GM21723 (cell line): ENCODE data around the gene BAIAP2L2.
"Not testable (repeated sequence)": the region's sequence is repeated elsewhere in the genome, so short reads cannot be mapped to it uniquely, and the experiment has no call there.

Source experiments
- ATAC-seq: cut with Tn5 transposase; IDR thresholded peaks from one replicate; pipeline ENCODE4 v1.9.1; 2021; ENCODE audit warnings: mild to moderate bottlenecking, moderate library complexity; ENCODE audit not compliant: unreplicated experiment

Gene BAIAP2L2

DNA sequence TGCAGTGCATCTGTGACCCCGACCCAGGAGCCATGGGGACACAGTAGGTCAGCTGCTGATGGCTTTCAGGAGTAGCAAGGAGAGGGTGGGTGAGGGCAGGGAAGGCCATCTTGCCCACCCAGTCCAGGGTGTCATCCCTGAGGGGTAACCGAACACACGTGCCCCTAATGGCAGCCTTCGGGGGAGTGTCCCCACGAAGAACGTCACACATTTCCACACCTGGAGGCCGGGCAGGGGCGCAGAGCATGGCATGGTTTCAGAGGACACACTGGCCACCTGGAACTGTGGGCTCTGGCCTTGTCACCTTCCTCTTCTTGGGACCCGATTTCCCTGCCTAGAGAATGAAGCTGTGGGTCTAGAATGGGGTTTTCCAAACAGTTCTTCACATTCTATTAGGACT is 19.4 kb upstream of the BAIAP2L2 start:
- no peak for ATAC-seq

DNA sequence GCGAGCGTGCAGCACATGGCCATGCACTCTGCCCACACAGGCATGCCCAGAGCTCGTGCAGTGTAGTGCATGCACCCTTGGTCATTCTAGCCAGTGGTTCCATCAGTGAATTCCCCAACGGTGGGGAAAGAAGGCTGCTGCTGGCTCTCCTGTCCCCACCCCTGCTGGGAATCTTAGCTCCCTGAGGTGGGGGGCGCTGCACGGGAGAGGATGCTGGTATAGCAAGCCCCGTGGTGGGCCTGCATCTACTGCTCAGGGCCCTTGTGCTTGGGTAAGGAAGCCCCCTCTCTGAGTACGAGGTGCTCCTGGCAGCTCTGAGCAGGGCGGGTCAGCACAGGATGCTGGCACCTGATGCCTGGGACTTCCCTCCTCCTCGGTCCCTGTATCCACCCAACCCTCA is 18.5 kb upstream of the BAIAP2L2 start:
- no peak for ATAC-seq

DNA sequence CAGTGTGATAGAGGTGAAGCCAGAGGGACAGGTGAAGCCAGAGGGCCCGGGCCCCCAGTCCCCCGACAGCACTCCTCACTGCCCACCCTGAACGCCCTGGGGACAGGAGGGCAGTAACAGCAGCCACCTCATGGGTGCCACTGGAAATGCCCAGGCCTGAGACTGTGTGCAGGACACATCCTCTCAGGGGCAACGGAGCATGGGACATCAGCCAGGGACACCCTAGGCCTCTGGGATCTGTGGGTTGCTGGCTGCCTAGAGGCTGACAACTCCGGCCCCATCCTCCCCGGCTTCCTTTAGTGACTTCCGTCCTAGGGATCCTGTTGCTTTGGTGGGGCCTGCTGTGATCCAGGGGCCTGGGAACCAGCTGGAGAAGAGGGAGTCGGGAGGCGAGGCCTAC is 17.4 kb upstream of the BAIAP2L2 start:
- ATAC-seq, result no peak

DNA sequence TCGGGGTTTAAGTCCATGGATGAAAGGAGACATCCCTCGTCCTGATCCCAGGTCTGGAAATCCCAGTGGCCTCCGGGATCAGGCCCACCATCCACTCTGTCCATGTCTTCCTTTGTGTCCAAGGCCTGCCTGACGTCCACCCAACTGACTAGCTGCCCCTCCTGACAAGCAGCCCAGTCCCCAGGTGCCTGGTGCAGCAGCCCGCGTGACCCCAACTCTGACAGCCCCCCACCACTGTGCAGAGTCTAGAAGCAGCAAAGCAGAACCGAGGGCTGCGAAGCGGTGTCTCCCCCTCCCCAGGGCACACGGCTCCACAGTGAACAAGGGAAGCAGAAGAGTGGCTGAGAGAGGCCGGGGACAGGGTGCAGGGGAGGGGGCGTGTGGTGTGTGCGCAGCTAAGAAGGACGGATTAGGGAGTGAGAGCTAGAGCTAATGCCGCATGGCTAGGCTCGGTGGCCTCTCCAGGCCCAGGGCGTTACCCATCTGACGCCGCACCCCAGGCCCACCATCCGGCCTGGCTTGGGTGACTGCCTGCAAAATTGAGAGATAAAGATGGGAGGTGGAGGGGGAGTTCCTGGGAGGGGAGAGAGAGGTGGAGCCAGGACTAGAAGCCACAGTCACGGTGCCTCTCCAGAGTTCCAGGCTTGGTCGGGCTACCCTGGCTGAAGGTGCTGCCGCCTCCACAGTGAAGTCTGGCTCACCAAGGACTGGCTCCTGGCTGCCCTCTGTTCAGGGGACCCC is 16.6 kb upstream of the BAIAP2L2 start:
- no peak for ATAC-seq

DNA sequence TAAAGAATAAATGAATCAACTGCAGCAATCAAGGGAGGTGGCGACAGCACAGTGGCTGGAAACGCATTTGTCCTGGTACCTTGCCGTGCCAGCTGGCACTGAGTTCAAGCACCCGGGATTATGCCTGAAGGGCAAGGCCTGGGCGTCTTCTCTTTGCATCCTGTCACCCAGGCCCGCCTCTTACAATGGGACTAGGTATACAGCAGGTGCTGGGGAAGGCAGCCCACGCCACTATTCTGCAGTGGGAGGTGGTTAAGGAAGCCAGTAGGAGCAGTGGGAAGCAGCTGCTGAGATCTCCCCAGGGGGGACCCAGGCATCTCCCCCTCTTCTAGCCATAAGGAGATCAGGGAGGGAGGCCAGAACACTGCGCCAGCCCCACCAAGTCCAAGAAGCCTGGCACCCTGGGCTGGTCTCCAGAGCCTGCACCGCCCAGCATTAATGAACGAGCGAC is 15.3 kb upstream of the BAIAP2L2 start:
- no peak for ATAC-seq

DNA sequence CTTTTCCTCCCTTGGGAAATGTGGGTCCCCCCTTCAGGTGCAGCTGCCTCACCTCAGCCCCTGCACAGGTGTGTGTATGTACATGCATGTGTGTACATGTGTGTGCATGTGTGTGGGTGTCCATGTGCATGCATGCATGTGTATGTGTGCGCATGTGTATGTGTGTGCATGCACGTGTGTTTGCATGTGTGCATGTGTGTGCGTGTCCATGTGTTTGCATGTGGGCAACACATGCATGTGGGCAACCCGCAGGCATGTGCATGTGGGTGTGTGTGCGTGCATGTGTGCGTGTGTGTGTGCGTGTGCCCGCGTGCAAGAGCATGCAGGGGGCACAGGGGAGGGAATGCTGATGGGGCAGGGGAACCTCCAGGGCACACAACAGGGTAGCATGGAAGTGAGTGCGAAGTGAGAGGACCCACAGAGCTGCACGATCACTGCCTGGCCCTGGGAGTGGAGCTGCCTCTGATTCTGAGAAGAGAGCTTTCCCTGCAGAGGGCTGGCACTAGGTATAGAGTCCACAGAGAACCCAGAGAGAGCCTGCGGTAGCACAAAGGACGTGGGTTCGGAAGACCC is 14.6 kb upstream of the BAIAP2L2 start:
- no peak for ATAC-seq

DNA sequence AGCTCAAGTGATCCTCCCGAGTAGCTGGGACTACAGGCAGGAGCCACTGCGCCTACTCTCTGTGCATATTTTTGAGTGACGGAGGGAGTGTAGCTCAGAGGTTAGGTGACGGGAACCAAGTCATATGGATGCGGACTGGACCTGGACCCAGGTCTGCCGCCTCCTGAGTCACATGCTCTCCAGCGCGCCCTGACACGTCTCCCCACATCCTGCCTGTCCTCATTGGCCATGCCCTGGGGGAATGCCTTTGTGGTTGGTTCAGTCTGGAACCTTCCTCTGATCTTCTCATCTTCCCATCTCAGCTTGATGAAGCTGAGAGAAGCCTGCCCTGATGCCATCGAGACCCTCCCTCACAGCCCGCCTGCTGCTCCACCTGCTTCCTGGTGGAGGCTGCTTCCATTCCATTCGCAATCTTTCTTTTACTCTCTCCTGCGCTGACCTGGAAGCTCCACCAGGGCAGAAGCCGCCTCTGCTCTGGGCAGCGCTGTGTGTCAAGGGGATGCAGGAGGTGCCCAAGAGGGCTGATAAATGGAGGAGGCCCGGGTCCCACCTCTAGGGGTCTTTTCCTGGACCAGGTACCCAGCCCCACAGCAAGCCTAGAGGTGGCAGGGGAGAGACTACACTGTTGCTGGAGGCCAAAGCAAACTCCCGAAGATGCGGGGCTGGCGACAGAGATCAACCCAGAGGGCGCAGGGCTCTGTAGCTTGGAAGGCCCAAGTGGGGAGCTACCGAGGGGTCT is 13.9 kb upstream of the BAIAP2L2 start:
- no peak for ATAC-seq

DNA sequence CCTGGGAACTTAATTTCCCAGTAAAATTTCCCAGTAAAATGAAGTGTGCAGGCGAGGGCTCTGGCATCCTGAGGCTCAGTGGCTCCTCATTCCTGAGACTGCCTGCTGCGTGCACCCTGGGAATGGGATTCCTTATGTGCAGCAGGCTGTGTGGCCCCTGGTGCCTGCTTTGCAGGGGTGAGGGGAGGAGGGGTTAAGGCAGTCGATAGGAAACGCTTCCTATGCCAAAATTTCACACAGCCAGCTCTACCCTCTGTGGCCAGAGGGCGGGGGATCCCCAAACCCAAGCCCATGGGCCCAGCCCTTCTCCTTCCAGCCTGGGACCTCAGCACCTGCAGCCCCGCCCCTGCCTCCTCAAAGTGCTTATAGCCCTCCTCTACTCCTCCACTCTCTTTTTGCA is 12.1 kb upstream of the BAIAP2L2 start:
- ATAC-seq, result no peak

DNA sequence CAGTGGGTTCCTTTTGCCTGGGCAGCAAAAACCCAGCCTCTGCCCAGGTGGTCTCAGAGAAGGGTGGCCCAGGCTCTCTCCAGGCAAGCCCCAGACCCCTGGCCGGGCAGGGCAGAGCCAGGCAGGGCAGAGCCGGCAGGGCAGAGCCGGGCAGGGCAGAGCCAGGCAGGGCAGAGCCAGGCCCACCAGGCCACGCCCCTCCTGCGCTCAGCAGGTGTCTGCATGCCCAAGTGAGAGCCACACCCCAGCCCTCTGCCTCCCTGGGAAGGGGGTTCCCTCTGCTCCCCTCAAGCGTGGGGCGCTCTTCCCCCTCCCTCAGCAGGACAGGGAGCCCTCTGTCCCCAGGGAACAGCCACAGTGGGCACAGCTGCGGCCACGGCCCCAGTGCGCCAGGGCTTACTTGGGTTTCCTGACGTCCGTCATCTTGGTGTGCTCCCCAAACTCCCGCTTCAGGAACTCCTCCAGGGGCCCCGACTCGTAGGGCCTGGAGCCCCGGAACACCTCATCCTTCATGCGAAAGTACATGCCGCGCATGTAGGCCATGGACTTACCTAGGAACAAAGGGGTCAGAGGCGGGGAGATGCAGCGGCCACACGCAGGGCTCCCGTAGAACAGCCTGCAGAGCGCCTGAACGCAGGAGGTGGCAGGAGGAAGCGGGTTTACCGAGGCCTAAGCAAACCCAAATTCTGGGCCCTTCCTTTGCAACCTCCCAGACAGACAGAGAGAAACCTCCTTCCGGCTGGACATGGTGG is 10.1 kb upstream of the BAIAP2L2 start:
- ATAC-seq, result no peak

DNA sequence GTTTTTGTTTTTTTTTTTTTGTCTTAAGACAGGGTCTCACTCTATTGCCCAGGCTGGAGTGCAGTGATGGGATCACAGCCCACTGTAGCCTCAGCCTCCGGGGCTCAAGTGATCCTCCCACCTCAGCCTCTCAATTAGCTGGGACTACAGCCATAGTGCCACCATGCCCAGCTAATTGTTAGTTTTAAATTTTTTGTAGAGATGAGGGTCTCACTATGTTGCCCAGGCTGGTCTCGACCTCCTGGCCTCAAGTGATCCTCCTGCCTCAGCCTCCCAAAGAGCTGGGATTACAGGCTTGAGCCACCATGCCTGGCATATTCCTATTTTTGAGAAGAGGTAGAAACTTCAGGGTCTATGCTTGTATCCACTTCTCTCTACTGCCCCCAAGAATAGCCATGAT is 8.3 kb upstream of the BAIAP2L2 start:
- not testable (repeated sequence) for ATAC-seq

DNA sequence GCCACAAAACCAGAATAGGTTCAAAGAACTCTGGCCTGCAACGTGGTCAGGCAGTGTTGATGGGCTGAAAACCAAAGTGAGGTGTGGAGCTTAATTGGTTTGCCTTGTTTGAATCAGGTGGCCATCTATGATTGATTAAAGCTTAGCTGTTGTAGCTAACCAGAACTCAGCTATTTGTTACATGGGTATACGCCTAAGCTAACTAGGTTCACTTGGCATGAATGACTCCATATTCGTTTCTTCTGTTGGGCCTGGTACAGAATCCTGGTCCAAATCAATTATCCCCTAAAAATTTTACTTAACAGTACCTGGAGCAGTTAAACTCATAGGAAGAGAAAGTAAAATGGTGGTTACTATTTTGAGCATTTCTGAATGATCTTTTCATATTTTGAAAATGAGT is 7.7 kb upstream of the BAIAP2L2 start:
- no peak for ATAC-seq

DNA sequence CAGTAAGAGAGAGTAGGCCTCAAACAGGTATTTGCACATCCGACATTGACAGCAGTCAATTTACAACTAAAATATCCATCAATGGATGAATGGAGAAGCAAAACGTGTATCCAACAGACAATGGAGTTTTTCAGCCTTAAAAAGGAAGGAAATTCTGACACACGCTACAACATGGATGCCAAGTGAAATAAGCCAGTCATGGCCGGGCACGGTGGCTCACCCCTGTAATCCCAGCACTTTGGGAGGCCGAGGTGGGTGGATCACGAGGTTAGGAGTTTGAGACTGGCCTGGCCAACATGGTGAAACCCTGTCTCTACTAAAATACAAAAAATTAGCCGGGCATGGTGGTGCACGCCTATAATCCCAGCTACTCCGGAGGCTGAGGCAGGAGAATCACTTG is 7.1 kb upstream of the BAIAP2L2 start:
- not testable (repeated sequence) for ATAC-seq

DNA sequence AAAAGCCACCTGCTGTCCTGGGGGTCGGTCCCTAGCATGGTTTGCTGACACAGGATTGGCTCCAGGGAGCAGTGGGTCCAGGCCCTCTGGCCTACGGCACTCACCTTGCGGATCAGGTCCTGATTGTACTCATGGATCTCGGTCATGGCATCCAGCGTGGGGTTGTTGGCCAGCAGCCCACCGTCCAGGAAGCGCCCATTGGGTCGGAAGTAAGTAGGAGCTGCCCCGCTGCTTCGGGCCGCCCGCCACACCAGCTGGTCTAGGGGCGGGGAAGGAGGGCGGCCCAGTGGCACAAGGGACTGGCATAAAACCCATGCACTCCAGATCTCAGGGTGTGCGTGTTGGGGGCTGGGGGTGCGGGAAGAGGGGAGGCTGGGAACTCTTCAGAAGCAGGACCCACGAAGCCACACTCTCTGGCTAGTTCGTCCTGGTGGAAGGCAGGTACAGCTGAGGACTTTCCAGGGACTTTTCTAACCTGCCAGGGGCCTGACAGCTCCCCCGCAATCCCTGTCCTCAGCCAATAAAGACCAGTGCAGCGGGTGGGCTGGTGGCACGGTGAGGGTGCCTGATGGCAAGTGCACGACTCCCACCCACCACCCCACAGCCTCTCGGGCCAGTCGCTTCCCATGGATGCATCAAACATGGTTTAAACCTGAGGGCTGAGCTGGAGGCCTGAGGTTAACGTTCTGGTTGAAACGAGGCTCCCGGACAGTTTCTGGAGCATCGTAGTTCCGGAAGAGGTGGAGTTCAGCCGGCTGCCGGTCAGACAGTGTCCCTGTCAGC is 5.1 kb upstream of the BAIAP2L2 start:
- no peak for ATAC-seq

DNA sequence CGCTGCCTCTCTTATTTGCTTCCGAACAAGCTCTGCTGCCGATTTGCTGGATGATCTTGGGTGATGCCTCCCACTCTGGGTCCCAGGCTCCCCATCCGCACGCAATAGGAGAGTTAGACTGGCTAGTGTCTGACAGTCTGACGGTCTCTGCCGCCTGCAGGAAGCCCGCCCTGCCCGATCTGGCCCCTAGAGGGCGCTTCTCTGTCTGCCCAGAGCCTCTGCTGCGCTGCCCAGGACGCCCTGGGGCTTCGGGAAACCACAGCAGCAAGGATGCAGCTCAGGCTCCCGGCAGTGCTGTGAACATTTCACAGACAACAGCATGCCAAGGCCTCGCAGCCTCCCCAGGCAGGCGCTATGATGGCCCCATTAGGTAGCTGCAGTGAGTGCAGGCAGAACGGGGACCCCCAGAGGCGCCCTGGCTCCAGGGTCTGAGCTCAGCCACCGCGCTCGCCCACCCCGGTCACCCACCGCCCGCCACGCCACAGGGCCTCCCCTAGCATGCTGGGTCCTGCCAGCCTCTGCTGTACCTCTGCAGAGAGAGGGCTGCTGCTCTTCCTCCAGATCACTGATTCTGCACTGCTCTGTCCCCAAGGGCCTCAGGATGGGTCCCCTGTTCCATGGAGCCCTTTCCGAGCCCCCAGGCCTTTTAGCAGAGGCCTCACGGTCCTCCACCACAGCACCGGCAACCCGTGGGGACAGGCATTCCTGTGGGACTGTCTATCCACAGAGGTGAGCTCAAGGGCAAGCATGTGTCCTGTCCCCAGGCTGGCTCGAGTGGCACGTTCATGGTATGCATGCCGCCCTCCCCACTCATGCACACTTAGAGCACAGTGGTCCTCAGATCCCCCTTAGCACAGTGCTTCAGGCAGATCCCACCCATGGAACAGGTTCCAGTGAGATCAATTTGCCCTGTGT is 4.3 kb upstream of the BAIAP2L2 start:
- ATAC-seq, result no peak

DNA sequence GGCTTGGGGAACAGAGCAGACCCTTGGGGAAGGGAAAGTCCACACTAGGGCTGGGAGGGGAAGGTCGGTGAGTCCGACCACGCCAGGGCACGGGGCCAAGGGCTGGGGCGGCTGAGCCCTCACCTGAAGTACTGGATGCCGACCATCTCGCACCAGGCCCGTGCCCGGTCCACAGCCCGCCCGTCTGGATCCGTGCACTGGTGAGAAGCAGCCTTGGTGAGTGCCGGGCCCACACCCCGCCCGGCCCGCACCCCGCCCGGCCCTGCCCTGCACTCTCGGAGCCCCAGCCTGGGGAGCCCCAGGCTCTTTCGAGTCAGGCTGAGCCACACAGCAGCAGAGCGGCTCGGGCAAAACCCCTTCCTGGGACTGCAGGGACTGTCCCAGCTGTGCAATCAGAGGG is 1.9 kb upstream of the BAIAP2L2 start:
- no peak for ATAC-seq

DNA sequence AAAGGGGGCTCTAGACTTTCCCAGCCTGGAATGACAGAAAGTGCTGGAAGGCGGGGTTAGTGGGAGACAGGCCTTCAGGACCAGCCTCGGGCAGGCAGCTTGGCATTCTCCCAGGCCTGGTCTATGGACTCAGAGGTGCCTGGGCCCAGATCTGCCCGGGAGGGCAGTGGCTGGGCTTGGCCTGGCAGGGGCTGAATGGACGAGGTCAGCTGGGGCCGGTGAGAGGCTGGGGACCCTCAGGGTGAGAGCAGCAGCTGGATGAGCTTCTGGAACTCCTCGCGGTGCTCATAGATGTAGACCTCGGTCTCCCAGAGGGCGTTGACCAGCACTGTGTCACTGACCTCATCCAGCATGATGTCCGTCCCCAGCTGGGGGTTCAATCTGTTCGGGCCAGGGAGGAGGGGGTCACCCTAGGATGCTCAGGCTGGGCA is 1.5 kb upstream of the BAIAP2L2 start:
- no peak for ATAC-seq

DNA sequence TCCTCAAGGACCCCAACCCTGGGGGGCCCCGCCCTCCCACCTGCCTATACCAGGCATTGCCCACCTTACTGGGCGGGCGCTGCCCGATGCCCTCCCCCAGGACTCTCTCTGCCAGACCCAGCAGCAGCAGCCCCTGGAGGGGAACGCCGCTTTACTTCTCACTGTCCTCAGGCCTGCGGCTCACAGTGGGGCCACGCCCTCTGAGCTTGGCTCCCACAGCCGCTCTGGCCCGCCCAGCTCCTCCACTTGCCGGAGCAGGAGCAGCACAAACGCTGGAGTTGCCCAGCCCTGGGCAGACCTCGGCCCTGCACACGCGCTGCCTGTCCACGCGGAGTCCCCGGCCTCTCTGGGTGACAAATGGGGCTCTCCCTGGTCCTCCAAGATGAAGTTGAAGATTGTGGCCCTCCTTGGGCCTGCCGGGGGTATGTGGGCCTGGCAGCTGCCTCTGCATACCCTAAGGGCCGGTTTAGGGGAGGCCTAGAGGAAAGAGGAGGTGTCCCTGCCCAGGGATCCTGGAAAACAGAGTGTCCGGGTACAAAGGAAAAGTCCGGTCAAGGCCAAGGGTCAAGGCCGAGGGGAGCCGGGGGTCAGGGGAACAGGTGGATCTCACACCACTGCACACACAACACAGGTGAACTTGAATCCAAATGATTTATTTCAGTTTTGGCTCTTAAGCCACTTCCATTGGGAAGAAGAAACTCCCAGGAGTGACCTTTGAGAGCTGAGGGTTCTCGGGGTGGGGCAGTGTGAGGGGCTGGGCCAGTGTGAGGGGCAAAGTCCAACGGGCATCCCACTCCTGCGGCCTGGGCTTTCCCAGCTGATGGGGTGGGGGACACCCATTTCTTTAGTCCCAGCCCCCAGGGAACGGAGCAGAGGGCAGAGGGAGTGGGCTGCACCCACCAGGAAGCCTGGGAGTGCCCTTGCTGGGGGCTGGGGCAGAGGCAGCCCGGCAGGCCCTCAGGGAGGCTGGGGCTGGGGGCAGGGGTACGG is 674 bp upstream of the BAIAP2L2 start:
- no peak for ATAC-seq

DNA sequence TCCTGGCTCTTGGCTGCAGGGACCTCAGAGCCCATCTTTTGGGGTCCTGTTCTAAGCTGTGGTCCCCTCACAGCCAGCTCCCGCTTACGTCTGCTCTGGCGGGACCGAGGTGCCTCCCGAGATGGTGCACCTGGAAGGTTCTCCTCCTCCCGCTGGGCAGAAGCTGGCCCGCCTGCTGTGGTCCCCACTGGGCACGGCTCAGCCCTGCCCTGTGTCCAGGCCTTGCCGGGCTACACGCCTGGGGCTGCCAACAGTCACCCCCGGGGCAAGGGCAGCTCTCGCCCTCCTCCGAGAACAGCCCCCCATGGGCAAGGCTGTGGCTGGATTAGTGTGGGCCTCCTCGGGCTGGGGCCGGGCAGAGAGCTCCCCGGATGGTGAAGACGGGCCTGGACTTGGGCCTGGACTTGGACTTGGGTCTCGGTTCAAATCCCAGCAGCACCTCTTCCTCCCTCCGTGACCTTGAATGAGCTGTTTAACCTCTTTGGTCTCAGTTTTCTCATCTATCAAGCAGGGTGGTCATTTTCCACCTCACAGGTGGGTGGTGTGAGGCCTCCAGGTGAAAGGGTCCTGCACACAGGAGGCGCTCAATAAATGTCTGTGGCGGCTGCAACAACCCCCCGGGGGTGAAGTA is 998 bp downstream of the BAIAP2L2 start:
- ATAC-seq, result no peak
